ENCODE results near the gene SLC16A13. TPM values are rescaled to one million over a fixed set of nuclear protein-coding genes. Genes with fewer than 3 reads are reported as not detected.
A peak's percentile ranks its signal among the peaks of the same experiment; 100 is the strongest.

SLC16A13 gene
- total RNA-seq, 1 donor from 2014 or later, result 2.9 TPM

GRCh38 chr17:7004398-7005253 lies 31.2 kb upstream of the SLC16A13 start:
- Mint-ChIP-seq H3K27ac (ENCODE audit: unreplicated experiment) (no peak overlapping the region), H3K9me3 (ENCODE audit: unreplicated experiment) (no peaks in the 10 kb centered on the region), H3K4me1 (ENCODE audit: low read depth, unreplicated experiment) (no peaks in the 10 kb centered on the region), H3K4me3 (ENCODE audit: unreplicated experiment) (no peak overlapping the region), H3K27me3 (ENCODE audit: unreplicated experiment) (peaks cover 2% of the 10 kb centered on the region), H3K36me3 (ENCODE audit: unreplicated experiment) (peaks cover 5% of the 10 kb centered on the region)
- TF ChIP-seq, protein P1, sequence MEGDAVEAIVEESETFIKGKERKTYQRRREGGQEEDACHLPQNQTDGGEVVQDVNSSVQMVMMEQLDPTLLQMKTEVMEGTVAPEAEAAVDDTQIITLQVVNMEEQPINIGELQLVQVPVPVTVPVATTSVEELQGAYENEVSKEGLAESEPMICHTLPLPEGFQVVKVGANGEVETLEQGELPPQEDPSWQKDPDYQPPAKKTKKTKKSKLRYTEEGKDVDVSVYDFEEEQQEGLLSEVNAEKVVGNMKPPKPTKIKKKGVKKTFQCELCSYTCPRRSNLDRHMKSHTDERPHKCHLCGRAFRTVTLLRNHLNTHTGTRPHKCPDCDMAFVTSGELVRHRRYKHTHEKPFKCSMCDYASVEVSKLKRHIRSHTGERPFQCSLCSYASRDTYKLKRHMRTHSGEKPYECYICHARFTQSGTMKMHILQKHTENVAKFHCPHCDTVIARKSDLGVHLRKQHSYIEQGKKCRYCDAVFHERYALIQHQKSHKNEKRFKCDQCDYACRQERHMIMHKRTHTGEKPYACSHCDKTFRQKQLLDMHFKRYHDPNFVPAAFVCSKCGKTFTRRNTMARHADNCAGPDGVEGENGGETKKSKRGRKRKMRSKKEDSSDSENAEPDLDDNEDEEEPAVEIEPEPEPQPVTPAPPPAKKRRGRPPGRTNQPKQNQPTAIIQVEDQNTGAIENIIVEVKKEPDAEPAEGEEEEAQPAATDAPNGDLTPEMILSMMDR (IDR thresholded peaks at IDR 0.05; ENCODE audit: partially characterized antibody, unreplicated experiment), result peak; percentile 82
- DNase-seq, result no peak

GRCh38 chr17:7005716-7006115 lies 30.1 kb upstream of the SLC16A13 start:
- H3K36me3 Mint-ChIP-seq (ENCODE audit: unreplicated experiment), result peaks cover 5% of the 10 kb centered on the region
- TF ChIP-seq, protein P1 (IDR thresholded peaks at IDR 0.05; ENCODE audit: partially characterized antibody, unreplicated experiment), result no peak
- no peak overlapping the region for H3K4me3 Mint-ChIP-seq (ENCODE audit: unreplicated experiment)
- DNase-seq, result no peak
- no peak overlapping the region for H3K27ac Mint-ChIP-seq (ENCODE audit: unreplicated experiment)
- H3K27me3 Mint-ChIP-seq (ENCODE audit: unreplicated experiment), result peaks cover 2% of the 10 kb centered on the region
- H3K9me3 Mint-ChIP-seq (ENCODE audit: unreplicated experiment), result no peaks in the 10 kb centered on the region
- H3K4me1 Mint-ChIP-seq (ENCODE audit: low read depth, unreplicated experiment), result no peaks in the 10 kb centered on the region

- TF ChIP-seq, protein P1 (IDR thresholded peaks at IDR 0.05; ENCODE audit: partially characterized antibody, unreplicated experiment), result no peak
- H3K4me3 Mint-ChIP-seq (ENCODE audit: unreplicated experiment), result no peak overlapping the region
- no peaks in the 10 kb centered on the region for H3K4me1 Mint-ChIP-seq (ENCODE audit: low read depth, unreplicated experiment)
- peaks cover under 1% of the 10 kb centered on the region for H3K9me3 Mint-ChIP-seq (ENCODE audit: unreplicated experiment)
- no peak overlapping the region for H3K27ac Mint-ChIP-seq (ENCODE audit: unreplicated experiment)
- no peak for DNase-seq
- peaks cover under 1% of the 10 kb centered on the region for H3K27me3 Mint-ChIP-seq (ENCODE audit: unreplicated experiment)
- H3K36me3 Mint-ChIP-seq (ENCODE audit: unreplicated experiment), result no peaks in the 10 kb centered on the region
These were observed 28.7 kb upstream of the SLC16A13 start for GRCh38 chr17:7007143-7007542.

DNA sequence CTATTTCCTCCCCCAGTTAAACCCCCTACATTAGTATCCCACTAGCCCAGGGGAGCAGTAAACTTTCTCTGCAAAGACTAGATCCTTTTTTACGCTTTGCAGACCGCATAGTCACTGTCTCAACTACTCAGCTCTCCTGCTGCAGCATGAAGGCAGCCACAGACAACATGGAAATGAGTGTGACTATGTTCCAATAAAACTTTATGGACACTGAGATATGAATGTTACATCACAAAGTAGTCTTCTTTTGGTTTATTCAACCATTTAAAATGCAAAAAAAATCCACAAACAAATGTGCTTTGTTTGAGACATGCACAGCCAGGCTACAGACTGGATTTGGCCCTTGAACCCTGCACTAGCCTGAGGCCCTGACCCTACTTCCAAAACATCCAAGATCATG lies 25.3 kb upstream of the SLC16A13 start:
- Mint-ChIP-seq H3K27me3 (ENCODE audit: unreplicated experiment) (peaks cover 9% of the 10 kb centered on the region), H3K36me3 (ENCODE audit: unreplicated experiment) (no peaks in the 10 kb centered on the region), H3K27ac (ENCODE audit: unreplicated experiment) (no peak overlapping the region), H3K4me3 (ENCODE audit: unreplicated experiment) (peak overlapping the region; percentile 42), H3K4me1 (ENCODE audit: low read depth, unreplicated experiment) (peaks cover 7% of the 10 kb centered on the region), H3K9me3 (ENCODE audit: unreplicated experiment) (peaks cover 4% of the 10 kb centered on the region)
- DNase-seq, result no peak
- TF ChIP-seq, protein P1 (IDR thresholded peaks at IDR 0.05; ENCODE audit: partially characterized antibody, unreplicated experiment), result no peak

GRCh38 chr17:7011415-7011814 lies 24.4 kb upstream of the SLC16A13 start:
- Mint-ChIP-seq H3K4me3 (ENCODE audit: unreplicated experiment) (peak overlapping the region; percentile 97), H3K27me3 (ENCODE audit: unreplicated experiment) (peaks cover 9% of the 10 kb centered on the region), H3K27ac (ENCODE audit: unreplicated experiment) (peak overlapping the region; percentile 98), H3K36me3 (ENCODE audit: unreplicated experiment) (no peaks in the 10 kb centered on the region), H3K4me1 (ENCODE audit: low read depth, unreplicated experiment) (peaks cover 9% of the 10 kb centered on the region), H3K9me3 (ENCODE audit: unreplicated experiment) (peaks cover 4% of the 10 kb centered on the region)
- no peak for DNase-seq
- TF ChIP-seq, protein P1 (IDR thresholded peaks at IDR 0.05; ENCODE audit: partially characterized antibody, unreplicated experiment), result no peak
